Stimulated activated CD4-positive, alpha-beta T cell treated with anti-CD3 and anti-CD28 coated beads, Interleukin-1b, Interleukin-23, amount 100 ng/mL, for 48 hours (primary cell): ENCODE measurements around the gene ITGBL1.

Experiments
- DNase-seq: peaks from one replicate; pipeline ENCODE4 v3.0.0-alpha.2; 2020

ITGBL1 gene

GRCh38 chr13:101453784-101454201 is 1.3 kb downstream of the ITGBL1 start:
- no peak for DNase-seq

GRCh38 chr13:101454767-101455166 is 2.3 kb downstream of the ITGBL1 start:
- no peak for DNase-seq

GRCh38 chr13:101455863-101456262 is 3.4 kb downstream of the ITGBL1 start:
- DNase-seq, result no peak

- DNase-seq, result no peak
These were observed 4.7 kb downstream of the ITGBL1 start for GRCh38 chr13:101457176-101457575.

- no peak for DNase-seq
These were observed 13.4 kb downstream of the ITGBL1 start for GRCh38 chr13:101465877-101466276.

GRCh38 chr13:101467415-101467814 is 14.9 kb downstream of the ITGBL1 start:
- no peak for DNase-seq

- no peak for DNase-seq
These were observed 21.0 kb downstream of the ITGBL1 start for GRCh38 chr13:101473458-101473857.

- DNase-seq, result no peak
These were observed 22.0 kb downstream of the ITGBL1 start for GRCh38 chr13:101474419-101474957.

- no peak for DNase-seq
These were observed 23.1 kb downstream of the ITGBL1 start for GRCh38 chr13:101475536-101475935.

- DNase-seq, result no peak
These were observed 28.9 kb downstream of the ITGBL1 start for GRCh38 chr13:101481421-101481820.

GRCh38 chr13:101486708-101487437 is 34.4 kb downstream of the ITGBL1 start:
- no peak for DNase-seq

- DNase-seq, result no peak
These were observed 35.0 kb downstream of the ITGBL1 start for GRCh38 chr13:101487438-101487830.

- no peak for DNase-seq
These were observed 36.3 kb downstream of the ITGBL1 start for GRCh38 chr13:101488734-101489133.

GRCh38 chr13:101489643-101490405 is 37.3 kb downstream of the ITGBL1 start:
- DNase-seq, result no peak

GRCh38 chr13:101490406-101491015 is 38.0 kb downstream of the ITGBL1 start:
- DNase-seq, result no peak

- DNase-seq, result no peak
These were observed 39.9 kb downstream of the ITGBL1 start for GRCh38 chr13:101492251-101492910.

GRCh38 chr13:101493541-101493940 is 41.1 kb downstream of the ITGBL1 start:
- no peak for DNase-seq

GRCh38 chr13:101499406-101499805 is 46.9 kb downstream of the ITGBL1 start:
- DNase-seq, result no peak

- no peak for DNase-seq
These were observed 50.1 kb downstream of the ITGBL1 start for GRCh38 chr13:101502618-101503017.

- no peak for DNase-seq
These were observed 58.7 kb downstream of the ITGBL1 start for GRCh38 chr13:101511161-101511560.

GRCh38 chr13:101511766-101512165 is 59.3 kb downstream of the ITGBL1 start:
- DNase-seq, result no peak

GRCh38 chr13:101512650-101513049 is 60.2 kb downstream of the ITGBL1 start:
- no peak for DNase-seq

- DNase-seq, result no peak
These were observed 61.6 kb downstream of the ITGBL1 start for GRCh38 chr13:101514100-101514499.
